Suprapubic skin (tissue), 4 donors: Measurements from ENCODE around the gene JAK1. TPM values are rescaled to one million over a fixed set of nuclear protein-coding genes. Genes with fewer than 3 reads are reported as not detected.

Experiments used
- DNase-seq, 2 donors: peaks; one replicate each; pipeline ENCODE4 v3.0.0-alpha.2; 2019; ENCODE audit warnings: low spot score in 2 of 2
- H3K27ac ChIP-seq: fragments of 200-600 bp; sonication (generic); one replicate; pipeline ENCODE4 v1.5.1; 2019
- H3K27me3 ChIP-seq: fragments of 200-600 bp; sonication (generic); one replicate; pipeline ENCODE4 v1.5.1; 2019
- H3K36me3 ChIP-seq: fragments of 200-600 bp; sonication (generic); one replicate; pipeline ENCODE4 v1.5.1; 2019
- H3K4me1 ChIP-seq: fragments of 200-600 bp; sonication (generic); one replicate; pipeline ENCODE4 v1.5.1; 2019
- H3K4me3 ChIP-seq: fragments of 200-600 bp; sonication (generic); one replicate; pipeline ENCODE4 v1.5.1; 2019; ENCODE audit warnings: mild to moderate bottlenecking
- H3K9me3 ChIP-seq: fragments of 200-600 bp; sonication (generic); one replicate; pipeline ENCODE4 v1.5.1; 2019
- CTCF ChIP-seq, 2 donors: fragments of 200-600 bp in 1 of 2; fragments of 450-650 bp in 1 of 2; sonication (generic) in 1 of 2; IDR thresholded peaks; one replicate each; pipeline ENCODE4 v1.5.1; 2016 to 2019; ENCODE audit warnings: antibody characterized with exemption in 2 of 2, mild to moderate bottlenecking in 1 of 2, moderate library complexity in 1 of 2
- EP300 ChIP-seq: sonication (generic); formaldehyde crosslinking; IDR thresholded peaks from one replicate; pipeline ENCODE4 v1.6.1; 2017; ENCODE audit warnings: antibody characterized with exemption
- POLR2A ChIP-seq, 2 donors: fragments of 450-650 bp; IDR thresholded peaks; one replicate each; pipeline ENCODE4 v1.6.1; 2017; ENCODE audit warnings: antibody characterized with exemption in 2 of 2, mild to moderate bottlenecking in 2 of 2, moderate library complexity in 2 of 2
- POLR2AphosphoS5 ChIP-seq, 3 donors: sonication (generic); formaldehyde crosslinking; IDR thresholded peaks; one replicate each; pipeline ENCODE4 v1.6.1; 2017; ENCODE audit warnings: antibody characterized with exemption in 3 of 3
- WGBS: methylation state at CpG from one replicate; pipeline ENCODE4 v1.1.5; 2018; 5-methylcytosine and 5-hydroxymethylcytosine counted together
- total RNA-seq, 4 donors: library from RNA; depleted of rRNA; stranded (reverse); fragments of >200 nt; gene quantifications; one replicate each; pipeline ENCODE4 v1.1.0, GENCODE V29; 2016

JAK1 gene
- total RNA-seq, 4 donors from 2014 or later = 99.0 to 169 (median 127) TPM

DNA sequence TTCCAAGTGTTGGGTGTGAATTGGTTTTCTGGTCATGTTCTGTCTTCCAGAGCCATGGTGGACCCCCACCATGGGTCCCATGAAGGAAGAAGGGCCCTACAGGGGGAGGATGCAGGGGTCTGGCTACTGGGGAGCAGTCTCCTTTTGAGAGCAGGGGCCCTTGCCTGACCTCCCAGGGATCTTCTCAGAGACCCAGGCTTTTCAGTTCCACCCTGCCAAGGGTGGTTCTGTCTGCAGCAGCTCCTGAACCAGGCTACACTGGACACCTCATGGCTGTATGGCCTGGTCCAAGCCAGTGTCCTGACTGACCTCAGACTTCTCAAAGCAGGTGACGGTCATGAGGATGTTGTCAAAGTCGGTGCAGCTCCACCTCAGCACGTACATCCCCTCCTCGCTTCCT is 109.0 kb downstream of the JAK1 start:
- DNase-seq = no peak
- H3K36me3 ChIP-seq = peaks cover 89% of the 10 kb centered on the region
- no peaks in the 10 kb centered on the region for H3K9me3 ChIP-seq
- no peaks in the 10 kb centered on the region for H3K27me3 ChIP-seq
- no peak overlapping the region for H3K4me3 ChIP-seq
- WGBS = 90% methylated on average over 4 of the region's 4 CpGs
- no peak overlapping the region for H3K27ac ChIP-seq
- no peaks in the 10 kb centered on the region for H3K4me1 ChIP-seq
- TF ChIP-seq EP300 (no peak), CTCF (IDR thresholded peaks at IDR 0.05) (no peak), POLR2A (IDR thresholded peaks at IDR 0.05) (no peak), POLR2AphosphoS5 (IDR thresholded peaks at IDR 0.05) (no peak)

DNA sequence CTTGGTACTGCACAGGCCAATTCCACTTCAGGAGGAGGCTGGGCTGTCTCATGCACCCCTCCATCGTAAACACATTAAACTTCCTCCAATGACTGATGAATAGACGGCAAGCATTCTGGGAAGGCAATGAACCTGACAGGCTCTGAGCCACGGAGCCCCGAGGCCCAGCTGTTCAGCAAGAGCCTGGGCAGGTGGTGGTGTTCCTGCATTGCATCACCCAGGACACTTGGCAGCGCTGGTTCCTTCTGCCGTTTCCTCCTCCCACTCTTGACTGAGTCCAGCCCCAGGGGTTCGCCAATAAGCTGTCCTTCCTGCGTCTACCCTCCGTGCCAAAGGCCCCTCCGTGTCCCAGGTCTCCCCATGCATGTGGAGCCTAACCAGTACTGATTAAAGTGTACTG is 109.8 kb downstream of the JAK1 start:
- no peak overlapping the region for H3K27ac ChIP-seq
- no peak overlapping the region for H3K4me3 ChIP-seq
- H3K27me3 ChIP-seq = no peaks in the 10 kb centered on the region
- no peak for TF ChIP-seq EP300
- H3K9me3 ChIP-seq = no peaks in the 10 kb centered on the region
- WGBS = 71% methylated on average over 9 of the region's 10 CpGs
- peaks cover 86% of the 10 kb centered on the region for H3K36me3 ChIP-seq
- DNase-seq = no peak
- H3K4me1 ChIP-seq = no peaks in the 10 kb centered on the region

- H3K9me3 ChIP-seq = no peaks in the 10 kb centered on the region
- no peak overlapping the region for H3K4me3 ChIP-seq
- DNase-seq = no peak
- peaks cover 83% of the 10 kb centered on the region for H3K36me3 ChIP-seq
- TF ChIP-seq CTCF (IDR thresholded peaks at IDR 0.05) = no peak
- TF ChIP-seq POLR2AphosphoS5 (IDR thresholded peaks at IDR 0.05) = no peak
- no peak for TF ChIP-seq EP300
- no peak for TF ChIP-seq POLR2A (IDR thresholded peaks at IDR 0.05)
- WGBS = 83% methylated on average over 8 of the region's 8 CpGs
- H3K27me3 ChIP-seq = no peaks in the 10 kb centered on the region
- H3K4me1 ChIP-seq = no peaks in the 10 kb centered on the region
- no peak overlapping the region for H3K27ac ChIP-seq
These were observed 110.8 kb downstream of the JAK1 start for GRCh38 chr1:64855557-64855956.

- Histone ChIP-seq H3K4me1 (no peaks in the 10 kb centered on the region), H3K36me3 (peaks cover 88% of the 10 kb centered on the region), H3K27ac (no peak overlapping the region), H3K4me3 (no peak overlapping the region), H3K27me3 (no peaks in the 10 kb centered on the region), H3K9me3 (no peaks in the 10 kb centered on the region)
- TF ChIP-seq CTCF (IDR thresholded peaks at IDR 0.05) = no peak
- no peak for TF ChIP-seq POLR2A (IDR thresholded peaks at IDR 0.05)
- no peak for TF ChIP-seq EP300
- no peak for TF ChIP-seq POLR2AphosphoS5 (IDR thresholded peaks at IDR 0.05)
- DNase-seq = no peak
- WGBS = 77% methylated on average over 5 of the region's 5 CpGs
These were observed 111.7 kb downstream of the JAK1 start for GRCh38 chr1:64854674-64855073.

DNA sequence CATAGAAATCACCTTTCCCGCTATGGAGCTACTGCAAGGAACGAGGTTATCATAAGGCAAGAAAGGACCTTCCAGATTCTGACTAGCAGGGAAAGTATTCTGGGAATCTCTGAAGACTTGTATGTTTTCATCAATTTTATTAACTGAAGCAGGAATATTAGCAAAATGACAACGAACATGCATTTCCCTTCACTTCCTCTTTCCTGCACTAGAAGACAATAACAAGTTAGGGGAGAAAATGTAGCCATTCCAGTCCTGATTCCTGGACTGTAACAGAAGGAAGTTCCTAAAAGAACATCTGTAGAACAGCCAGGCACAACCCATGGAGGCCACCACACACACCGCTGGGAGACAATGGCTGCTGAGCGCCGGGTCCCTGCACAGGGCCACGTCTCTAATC is 114.7 kb downstream of the JAK1 start:
- Histone ChIP-seq H3K4me1 (no peaks in the 10 kb centered on the region), H3K9me3 (no peaks in the 10 kb centered on the region), H3K27ac (no peak overlapping the region), H3K27me3 (no peaks in the 10 kb centered on the region), H3K36me3 (peaks cover 88% of the 10 kb centered on the region), H3K4me3 (no peak overlapping the region)
- no peak for DNase-seq
- TF ChIP-seq POLR2AphosphoS5 (IDR thresholded peaks at IDR 0.05) (no peak), CTCF (IDR thresholded peaks at IDR 0.05) (no peak), EP300 (no peak), POLR2A (IDR thresholded peaks at IDR 0.05) (no peak)
- WGBS = 85% methylated on average over 7 of the region's 7 CpGs

GRCh38 chr1:64850846-64851245 is 115.5 kb downstream of the JAK1 start:
- TF ChIP-seq POLR2AphosphoS5 (IDR thresholded peaks at IDR 0.05) (no peak), EP300 (no peak), POLR2A (IDR thresholded peaks at IDR 0.05) (no peak), CTCF (IDR thresholded peaks at IDR 0.05) (no peak)
- Histone ChIP-seq H3K4me3 (no peak overlapping the region), H3K9me3 (no peaks in the 10 kb centered on the region), H3K36me3 (peaks cover 88% of the 10 kb centered on the region), H3K4me1 (no peaks in the 10 kb centered on the region), H3K27ac (no peak overlapping the region), H3K27me3 (no peaks in the 10 kb centered on the region)
- DNase-seq = no peak
- WGBS = 94% methylated on average over 2 of the region's 10 CpGs
